Smooth muscle cell of the coronary artery (primary cell): ENCODE measurements around the gene UNC5A. TPM values are rescaled to one million over a fixed set of nuclear protein-coding genes. Genes with fewer than 3 reads are reported as not detected.

Source experiments
- total RNA-seq: library from RNA; depleted of rRNA; stranded (reverse); fragments of >200 nt; gene quantifications from 2 replicates; pipeline ENCODE4 v1.2.3, GENCODE V29; 2014; ENCODE audit warnings: low replicate concordance

UNC5A gene
- total RNA-seq: under 0.01 TPM in 1 of 2 replicates, not detected in the other

GRCh38 chr5:176810081-176810597, at the start of gene UNC5A:
Gene UNC5A, plus strand, starts transcription at chr5:176810559. Its CDS starts 192 bp downstream, at chr5:176810751.

GRCh38 chr5:176899296-176899891, 89.0 kb downstream of the UNC5A start, which contains the start of gene HK3:
Gene HK3, minus strand, starts transcription at chr5:176899346. Its CDS starts 3,187 bp downstream, at chr5:176896159.

Other genes starting within 250 kb of the UNC5A start
- gene GPRIN1, start 200.4 kb upstream of the UNC5A start, total RNA-seq: 0.70 and 0.83 TPM in 2 replicates
- gene SNCB, start 180.0 kb upstream of the UNC5A start, total RNA-seq: 0.12 TPM in 1 of 2 replicates, not detected in the other
- gene EIF4E1B, start 179.9 kb upstream of the UNC5A start, total RNA-seq: not detected in 2 replicates
- 24.7 and 31.8 TPM in 2 replicates for gene TSPAN17, start 163.1 kb upstream of the UNC5A start, total RNA-seq
- gene HK3, start 88.8 kb downstream of the UNC5A start, total RNA-seq: 0.08 and 0.23 TPM in 2 replicates
- 17.9 and 21.9 TPM in 2 replicates for gene UIMC1, start 196.2 kb downstream of the UNC5A start, total RNA-seq
- gene ZNF346, start 212.1 kb downstream of the UNC5A start, total RNA-seq: 9.0 and 12.0 TPM in 2 replicates